Cerebellar nuclear complex (tissue), 1 donor: ENCODE data around the gene PCGF1.
A peak's percentile ranks its signal among the peaks of the same experiment; 100 is the strongest.
"Not testable (repeated sequence)": the region's sequence is repeated elsewhere in the genome, so short reads cannot be mapped to it uniquely, and the experiment has no call there.

Experiments
- DNase-seq, 2 experiments: peaks; one replicate each; lab custom pipeline; 2025; lab: John Stamatoyannopoulos, UW

Gene PCGF1

DNA sequence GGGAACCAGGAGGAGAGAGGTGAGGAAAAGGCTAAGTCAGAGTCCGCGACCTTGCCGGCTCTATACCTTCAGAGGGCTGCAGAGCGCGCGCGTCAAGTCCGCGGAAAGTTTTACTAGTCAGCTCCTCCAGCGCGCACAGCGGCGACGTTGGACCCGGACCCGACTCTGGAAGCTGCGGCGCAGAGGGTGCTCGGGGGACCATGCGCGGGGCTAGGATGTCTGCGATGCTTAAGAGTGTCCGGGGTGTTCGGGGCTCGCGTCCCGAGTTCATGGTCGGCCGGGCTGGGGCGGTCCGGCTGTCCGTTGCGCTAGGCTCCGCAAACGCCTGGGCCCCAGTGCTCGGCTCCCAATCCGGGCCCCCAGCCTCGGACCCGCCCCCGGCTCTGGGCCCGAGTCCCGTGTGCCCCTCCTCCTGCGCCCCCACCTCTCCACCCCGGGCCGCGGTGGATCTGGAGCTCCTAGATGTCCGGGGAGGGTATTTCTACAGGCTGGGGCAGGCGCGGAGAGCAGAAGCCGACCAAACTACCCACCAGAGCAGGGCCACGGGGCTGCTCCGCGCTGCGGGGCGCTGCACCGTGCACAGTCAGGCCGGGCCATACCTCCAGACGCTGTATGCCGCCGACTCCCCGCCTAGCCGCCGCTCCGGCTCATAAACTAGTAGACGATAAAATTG is 8.1 kb downstream of the PCGF1 start, which contains the start of gene LBX2:
LBX2 (minus strand) TSS at position 337 of the 673 bp plus-strand sequence; CDS start at position 271, 66 bp downstream.
- no peak for DNase-seq

DNA sequence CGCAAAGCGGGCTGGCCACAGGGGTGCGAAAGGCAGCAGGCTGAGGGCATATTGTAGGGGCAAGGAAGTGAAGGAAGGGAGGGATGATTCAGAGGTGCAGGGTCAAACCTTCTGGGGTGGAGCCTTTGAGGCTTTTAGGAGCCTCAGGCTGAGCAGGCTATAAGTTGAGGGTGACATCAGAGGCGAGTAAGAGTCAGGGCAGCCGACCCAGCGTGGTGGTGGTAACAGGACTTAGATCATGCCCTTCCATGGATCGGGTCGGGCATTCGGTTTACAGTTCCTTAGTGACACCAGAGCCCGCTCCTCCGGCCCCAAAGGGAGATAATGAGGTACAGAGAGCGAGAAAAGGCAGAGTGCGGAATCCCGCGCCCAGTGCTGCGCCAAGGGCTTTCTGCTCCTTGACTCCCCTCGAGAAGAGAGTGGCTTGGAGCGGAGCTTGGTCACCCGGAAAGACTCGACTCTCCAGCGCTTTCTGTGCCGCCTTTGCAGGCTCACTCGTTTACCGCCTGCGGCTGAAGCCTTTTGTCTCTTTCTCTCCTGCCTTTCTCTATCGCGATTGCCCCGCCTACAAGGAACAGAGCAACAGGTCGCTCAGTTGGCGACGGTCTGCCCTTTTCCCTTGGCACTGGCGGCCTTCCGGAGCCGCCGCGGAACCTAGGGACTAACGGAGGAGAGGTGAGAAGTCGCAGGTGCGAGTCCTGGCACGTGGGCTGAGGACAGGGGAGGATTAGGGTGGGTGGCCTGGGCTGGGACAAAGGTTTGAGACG is 8.8 kb downstream of the PCGF1 start:
- no peak for DNase-seq

GRCh38 chr2:74497777-74498499 is 9.6 kb downstream of the PCGF1 start:
- DNase-seq, result no peak

DNA sequence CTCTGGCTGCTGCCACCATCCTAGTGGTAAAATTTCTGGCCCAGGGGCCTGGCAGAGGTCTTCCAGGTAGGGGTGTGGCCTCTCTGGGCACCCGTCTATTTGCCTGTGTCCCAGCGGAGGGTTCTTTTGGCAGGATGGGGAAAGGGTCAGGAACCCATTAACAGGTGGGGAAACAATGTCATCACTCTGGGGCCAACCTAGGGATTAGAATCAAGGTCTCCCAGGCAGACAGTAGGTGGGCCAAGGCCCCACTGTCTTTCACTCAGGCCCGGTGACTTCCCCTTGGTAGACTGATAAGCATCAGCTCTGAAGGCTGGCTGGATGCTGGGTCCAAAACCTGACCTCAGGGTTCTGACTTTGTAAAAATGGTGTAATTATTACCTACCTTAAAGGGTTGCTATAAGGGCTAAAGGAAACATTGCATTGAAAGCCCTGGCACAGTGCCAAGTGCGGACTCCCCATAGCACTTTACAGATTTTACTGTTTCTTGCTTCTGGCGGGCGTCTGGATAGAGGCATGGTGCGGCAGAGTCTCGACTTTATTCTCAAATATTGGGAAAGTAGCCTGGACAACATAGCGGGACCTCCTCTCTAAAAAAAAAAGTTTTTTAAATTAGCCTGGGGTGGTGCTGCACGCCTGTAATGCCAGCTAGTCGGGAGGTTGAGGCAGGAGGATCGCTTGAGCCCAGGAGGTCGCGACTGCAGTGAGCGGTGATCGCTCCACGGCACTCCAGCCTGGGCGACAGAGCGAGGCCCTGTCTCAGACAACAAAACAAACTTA is 10.3 kb downstream of the PCGF1 start:
- DNase-seq, result no peak

DNA sequence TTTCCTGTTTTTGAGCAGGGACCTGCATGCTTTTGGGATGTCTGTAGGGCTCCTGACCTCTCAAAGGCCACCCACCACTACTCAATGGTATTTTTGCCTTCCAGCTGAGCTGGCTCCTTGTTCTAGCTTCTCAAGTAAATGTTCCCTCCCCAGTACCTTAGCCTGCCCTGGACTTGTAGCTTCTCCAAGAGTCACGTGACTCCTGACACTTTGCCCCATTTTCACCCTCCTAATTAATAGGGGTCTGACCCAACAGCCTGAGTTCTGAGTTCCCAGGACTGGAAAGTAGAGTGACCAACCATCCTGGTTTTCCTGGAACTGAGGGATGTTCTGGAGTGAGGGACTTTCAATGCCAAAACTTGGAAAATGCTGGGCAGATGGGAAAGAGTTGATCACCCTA is 12.1 kb downstream of the PCGF1 start:
- DNase-seq, result no peak

- no peak for DNase-seq
Measured at GRCh38 chr2:74493546-74493945, 13.9 kb downstream of the PCGF1 start.

DNA sequence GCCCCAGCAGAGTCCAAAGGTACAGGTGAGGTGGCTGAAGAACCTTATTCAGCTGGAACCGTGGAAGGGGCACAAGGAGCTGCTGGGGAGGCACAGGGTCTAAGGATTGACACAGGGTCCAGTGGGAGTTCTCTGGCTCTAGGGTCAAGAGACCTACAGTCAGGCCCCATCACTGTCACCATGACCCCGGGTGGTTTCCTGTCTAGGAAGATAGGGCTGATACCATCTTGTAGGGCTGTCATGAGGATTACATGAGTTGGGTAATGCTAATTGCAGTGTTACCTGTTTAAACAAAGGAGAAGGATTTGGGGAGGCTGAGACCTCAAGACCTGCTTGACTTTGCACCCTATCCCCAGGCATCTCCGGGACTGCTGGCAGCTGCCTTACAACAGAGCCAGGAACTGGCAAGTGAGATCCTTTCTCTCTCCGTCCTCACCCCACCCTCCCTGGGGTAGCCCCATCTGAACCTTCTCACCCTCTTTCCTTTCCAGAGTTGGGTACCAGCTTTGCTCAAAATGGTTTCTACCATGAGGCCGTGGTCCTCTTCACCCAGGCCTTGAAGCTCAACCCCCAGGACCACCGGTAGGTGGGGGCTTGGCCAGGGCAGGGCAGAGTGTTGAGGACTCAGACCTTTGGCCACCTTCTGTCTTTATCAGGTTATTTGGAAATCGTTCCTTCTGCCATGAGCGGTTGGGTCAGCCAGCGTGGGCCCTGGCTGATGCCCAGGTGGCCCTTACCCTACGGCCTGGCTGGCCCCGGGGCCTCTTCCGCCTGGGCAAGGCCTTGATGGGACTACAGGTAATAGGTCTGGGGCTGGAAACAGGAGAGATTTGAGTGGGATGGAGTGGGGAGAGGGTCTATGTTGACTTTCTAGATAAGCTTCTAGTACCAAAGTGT is 15.6 kb downstream of the PCGF1 start:
- DNase-seq, result no peak

- DNase-seq, result no peak
Measured at GRCh38 chr2:74489906-74490305, 17.6 kb downstream of the PCGF1 start.

- no peak for DNase-seq
Measured at GRCh38 chr2:74488643-74489481, 18.6 kb downstream of the PCGF1 start.

DNA sequence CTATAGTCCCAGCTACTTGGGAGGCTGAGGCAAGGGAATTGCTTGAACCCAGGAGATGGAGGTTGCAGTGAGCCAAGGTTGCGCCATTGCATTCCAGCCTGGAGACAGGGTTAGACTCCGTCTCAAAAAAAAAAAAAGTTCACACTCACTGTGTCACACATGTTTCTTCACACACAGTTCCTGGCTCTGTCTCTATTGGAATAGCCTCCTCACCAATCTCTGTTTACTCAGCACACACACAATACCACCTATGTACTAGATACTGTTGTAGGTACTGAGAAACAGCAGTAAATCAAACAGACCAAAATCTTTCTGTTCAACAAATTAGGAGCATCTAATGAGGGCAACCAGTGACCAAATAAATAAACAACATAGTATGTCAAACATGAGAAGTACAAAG is 21.4 kb downstream of the PCGF1 start:
- no peak for DNase-seq

- not testable (repeated sequence) for DNase-seq
Measured at GRCh38 chr2:74483675-74484164, 23.8 kb downstream of the PCGF1 start.

DNA sequence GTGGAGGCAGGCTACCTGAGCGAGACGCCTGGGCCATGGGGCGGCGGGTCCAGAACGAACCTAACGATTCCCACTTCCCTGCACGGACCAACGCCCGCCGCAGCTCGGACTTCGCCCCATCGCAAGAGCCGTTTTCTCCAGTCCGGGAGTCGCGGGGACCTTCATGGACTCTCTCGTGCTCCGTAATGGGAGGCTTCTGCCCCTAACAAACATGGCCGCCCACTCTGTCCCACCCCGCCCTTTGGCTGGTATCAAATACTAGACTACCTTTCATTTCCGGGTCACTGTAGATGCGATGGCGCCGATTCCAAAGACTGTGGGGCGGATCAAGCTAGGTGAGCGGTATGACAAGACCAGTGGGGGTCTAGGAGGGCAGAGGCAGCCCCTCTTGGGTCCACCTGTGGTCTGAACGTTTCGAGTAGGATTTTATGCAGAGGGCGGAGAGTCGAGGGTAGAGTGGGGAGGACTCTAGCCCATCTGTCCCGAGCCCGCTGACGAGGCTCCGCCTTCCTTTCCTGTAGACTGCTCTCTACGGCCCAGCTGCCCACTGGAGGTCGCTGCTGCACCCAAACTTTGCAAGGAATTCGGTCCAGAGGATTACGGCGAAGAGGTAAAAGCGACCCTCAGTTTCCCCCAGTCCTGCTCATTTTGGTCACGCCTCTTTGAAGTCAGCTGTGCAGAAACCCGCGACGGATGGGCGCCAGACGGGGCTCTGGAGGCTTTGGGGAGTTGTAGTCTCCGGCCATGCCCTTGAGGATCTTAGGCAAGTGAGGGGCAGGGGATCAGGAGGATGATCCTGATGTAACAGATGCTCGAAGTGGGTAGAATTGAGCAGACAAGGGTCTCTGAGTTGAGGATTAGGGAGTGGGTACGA is 24.5 kb downstream of the PCGF1 start, which contains the start of the genes CCDC142 and TTC31:
CCDC142 (minus strand) TSS at position 198 of the 874 bp plus-strand sequence; CDS start at position 37, 161 bp downstream.
TTC31 (plus strand) TSS at position 281 of the 874 bp plus-strand sequence; CDS start at position 296, 15 bp downstream.
- peak; percentile 51 to 96 for DNase-seq

- no peak for DNase-seq
Measured at GRCh38 chr2:74481961-74482800, 25.3 kb downstream of the PCGF1 start.

DNA sequence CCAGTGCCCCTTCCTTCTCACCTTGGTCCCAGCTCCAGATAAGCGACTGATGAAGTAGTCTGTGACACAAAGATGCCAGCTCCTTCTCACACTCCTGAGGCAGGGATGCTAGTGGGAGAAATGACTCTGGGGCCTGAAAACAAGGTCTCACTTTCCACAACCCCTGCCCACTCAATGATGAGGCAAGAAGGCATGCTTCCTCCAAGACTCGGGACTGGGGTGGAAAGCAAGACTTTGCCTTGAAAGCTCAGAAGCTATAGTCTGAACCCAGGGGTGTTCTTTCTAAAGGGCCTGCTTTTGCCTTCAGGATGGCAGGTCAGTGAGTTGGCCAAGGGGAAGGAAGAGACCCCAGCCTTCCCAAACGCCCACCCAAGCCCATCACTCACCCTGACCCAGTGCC is 26.1 kb downstream of the PCGF1 start:
- DNase-seq, result no peak

GRCh38 chr2:74474899-74475298 is 32.6 kb downstream of the PCGF1 start:
- no peak for DNase-seq

DNA sequence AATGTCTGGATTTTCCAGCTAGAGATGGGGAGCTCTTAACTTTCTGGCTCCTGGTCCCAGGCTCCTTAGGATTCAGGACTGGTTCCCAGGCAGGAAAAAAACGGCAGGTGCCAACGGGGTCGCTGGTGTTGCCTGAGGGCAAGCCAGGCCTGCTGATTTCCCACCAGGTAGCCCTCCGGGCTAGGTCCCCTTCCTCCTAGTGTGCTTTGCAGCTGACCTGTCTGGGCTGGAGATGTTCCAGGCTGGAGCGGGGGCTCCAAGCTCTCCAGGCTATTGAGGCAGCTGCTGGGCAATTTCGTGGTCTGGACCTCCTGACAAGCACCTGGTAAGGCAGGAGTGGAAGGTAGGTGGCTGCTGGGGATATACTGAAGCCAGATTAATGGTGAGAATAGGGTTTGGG is 33.0 kb downstream of the PCGF1 start:
- no peak for DNase-seq

- no peak for DNase-seq
Measured at GRCh38 chr2:74472945-74473258, 34.6 kb downstream of the PCGF1 start.
